ENCODE data around the gene MSS51. TPM values are rescaled to one million over a fixed set of nuclear protein-coding genes. Genes with fewer than 3 reads are reported as not detected.

Gene MSS51
- total RNA-seq, 1 experiment from 2014 or later = 0.61 TPM

Other genes starting within 250 kb of the MSS51 start
- gene DNAJC9, start 186.3 kb downstream of the MSS51 start, total RNA-seq (2014; rRNA removed; shearing (Covaris generic)) = 43.4 and 53.3 TPM in 2 replicates
- 73.5 and 94.1 TPM in 2 replicates for gene MRPS16, start 180.9 kb downstream of the MSS51 start, total RNA-seq (2014; rRNA removed; shearing (Covaris generic))
- gene CFAP70, start 74.7 kb downstream of the MSS51 start, total RNA-seq (2014; rRNA removed; shearing (Covaris generic)) = 0.78 and 2.0 TPM in 2 replicates
- gene ANXA7, start 19.5 kb downstream of the MSS51 start, total RNA-seq (2014; rRNA removed; shearing (Covaris generic)) = 62.3 and 64.0 TPM in 2 replicates
- gene PPP3CB, start 62.5 kb upstream of the MSS51 start, total RNA-seq (2014; rRNA removed; shearing (Covaris generic)) = 6.6 and 7.8 TPM in 2 replicates
- 13.0 and 23.2 TPM in 2 replicates for gene USP54, start 157.8 kb upstream of the MSS51 start, total RNA-seq (2014; rRNA removed; shearing (Covaris generic))
- 1.2 TPM in 1 of 2 replicates, not detected in the other for gene MYOZ1, start 207.9 kb upstream of the MSS51 start, total RNA-seq (2014; rRNA removed; shearing (Covaris generic))
- not detected in 2 replicates for gene SYNPO2L, start 222.5 kb upstream of the MSS51 start, total RNA-seq (2014; rRNA removed; shearing (Covaris generic))

Measured in G401 (cell line).